Breast epithelium (tissue), 3 donors: ENCODE measurements around the gene CPNE4.

ENCODE experiments used
- CTCF ChIP-seq, 3 donors: fragments of 450-650 bp; IDR thresholded peaks; one replicate each; pipeline ENCODE4 v1.5.1; 2016 to 2017; ENCODE audit warnings: antibody characterized with exemption in 3 of 3, mild to moderate bottlenecking in 3 of 3, moderate library complexity in 3 of 3
- POLR2A ChIP-seq: fragments of 450-650 bp; IDR thresholded peaks from one replicate; pipeline ENCODE4 v1.6.1; 2016; ENCODE audit warnings: antibody characterized with exemption, mild to moderate bottlenecking, moderate library complexity
- POLR2AphosphoS5 ChIP-seq, 3 donors: sonication (generic); formaldehyde crosslinking; IDR thresholded peaks; one replicate each; pipeline ENCODE4 v1.6.1; 2017; ENCODE audit warnings: antibody characterized with exemption in 3 of 3

GRCh38 chr3:132071043-132071442 lies 36.2 kb upstream of the CPNE4 start:
- TF ChIP-seq CTCF (IDR thresholded peaks at IDR 0.05) = no peak
- no peak for TF ChIP-seq POLR2A
- TF ChIP-seq POLR2AphosphoS5 (IDR thresholded peaks at IDR 0.05) = no peak
